ENCODE results near the gene HELT. TPM values are rescaled to one million over a fixed set of nuclear protein-coding genes. Genes with fewer than 3 reads are reported as not detected.

Gene HELT, protein sequence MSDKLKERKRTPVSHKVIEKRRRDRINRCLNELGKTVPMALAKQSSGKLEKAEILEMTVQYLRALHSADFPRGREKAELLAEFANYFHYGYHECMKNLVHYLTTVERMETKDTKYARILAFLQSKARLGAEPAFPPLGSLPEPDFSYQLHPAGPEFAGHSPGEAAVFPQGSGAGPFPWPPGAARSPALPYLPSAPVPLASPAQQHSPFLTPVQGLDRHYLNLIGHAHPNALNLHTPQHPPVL
- not detected in 2 replicates for total RNA-seq

DNA sequence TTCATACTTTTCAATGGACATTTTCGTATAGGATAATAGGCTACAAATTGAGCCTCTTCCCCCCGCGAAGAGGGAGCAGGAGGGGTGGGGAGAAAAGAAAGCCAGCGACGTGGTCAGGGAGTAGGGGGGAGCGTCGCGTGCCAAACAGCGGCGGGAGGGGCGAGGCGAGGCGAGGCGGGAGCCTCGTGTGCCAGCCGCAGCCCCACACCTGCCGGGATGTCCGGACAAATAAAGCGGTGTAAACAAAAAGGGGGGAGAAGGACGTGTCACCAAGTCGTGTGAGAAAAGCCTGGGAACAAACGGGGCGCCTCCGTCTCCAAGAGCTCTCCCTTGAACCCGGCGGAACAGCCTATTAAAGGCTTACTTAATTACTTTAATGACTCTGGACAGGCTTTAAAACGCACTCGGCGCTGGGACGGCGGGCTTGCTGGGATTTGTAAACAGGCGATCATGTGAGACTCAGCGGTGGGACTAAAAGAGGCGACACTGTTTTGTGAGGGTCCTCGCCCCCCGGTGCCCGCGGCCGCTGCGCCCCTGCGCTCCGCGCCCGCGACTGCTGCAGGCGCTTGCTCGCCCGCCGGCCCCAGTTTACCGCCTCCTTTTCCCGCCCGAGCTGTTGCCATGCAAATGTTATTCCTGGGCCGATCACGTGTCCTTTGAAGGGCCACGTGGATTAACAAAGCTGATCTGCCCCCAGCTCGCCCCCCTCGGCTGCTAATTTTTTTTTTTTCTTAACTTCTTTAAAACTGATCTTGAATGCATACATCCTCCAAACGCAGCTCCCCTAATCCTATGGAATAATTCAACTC lies at the start of gene HELT:
Gene HELT (plus strand): TSS at position 527 of the 809 bp plus-strand sequence. CDS start 439 bp downstream, outside the sequence.

Other genes starting within 250 kb of the HELT start
- 11.3 and 13.4 TPM in 2 replicates for gene ACSL1, start 192.5 kb upstream of the HELT start, total RNA-seq
- 9.6 and 12.0 TPM in 2 replicates for gene SLC25A4, start 124.8 kb downstream of the HELT start, total RNA-seq
- gene CFAP97, start 185.5 kb downstream of the HELT start, total RNA-seq = 19.0 and 24.2 TPM in 2 replicates
- 6.7 and 7.7 TPM in 2 replicates for gene SNX25, start 191.1 kb downstream of the HELT start, total RNA-seq

Data from bronchus fibroblast of lung (primary cell).